ENCODE measurements around the gene MARCHF10. TPM values are rescaled to one million over a fixed set of nuclear protein-coding genes. Genes with fewer than 3 reads are reported as not detected.

Gene MARCHF10
- total and polyA plus RNA-seq, 2 of the 13 experiments (the other 11 are each of a cell fraction or from before 2014, with no cell fraction given), result not detected

DNA sequence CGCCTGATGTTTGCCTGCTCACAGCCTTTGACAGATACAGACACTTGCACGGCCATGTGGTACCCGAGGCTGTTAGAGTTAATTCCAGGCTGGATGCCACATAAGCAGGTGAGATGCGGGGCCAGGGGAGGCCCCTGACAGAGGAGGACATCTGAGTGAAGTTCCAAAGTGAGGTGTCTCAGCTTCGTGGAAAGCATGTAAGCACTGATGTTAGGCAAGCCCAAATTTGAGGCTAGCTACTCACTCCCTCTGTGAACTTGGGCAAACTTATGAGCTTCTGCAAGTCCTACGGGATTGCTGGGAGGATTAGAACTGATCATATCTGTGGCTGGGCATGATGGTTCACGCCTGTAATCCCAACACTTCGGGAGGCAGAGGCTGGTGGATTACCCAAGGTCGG lies 39.3 kb upstream of the MARCHF10 start:
- H3K27me3 ChIP-seq (ENCODE audit: control insufficient read depth in 1 of 2, insufficient read depth in 2 of 2, low read length in 2 of 2), result peaks cover 6 to 18% of the 10 kb centered on the region in 2 experiments; a peak in 4 of 5 replicates
- in situ Hi-C loops (cut with HindIII; ENCODE audit: extremely low pct_ligation_motif_present, low pct_unique_long_range_greater_than_20kb), result no loop called here
- no peaks in the 10 kb centered on the region for H3K36me3 ChIP-seq (replicated peaks in 1 of 2; ENCODE audit: control insufficient read depth in 1 of 2, insufficient read depth in 2 of 2, low read length in 2 of 2)
- intact Hi-C loops (cut with micrococcal nuclease; ENCODE audit: unreplicated experiment), result no loop called here
- no peak overlapping the region for H3K4me3 ChIP-seq (replicated peaks in 1 of 3; ENCODE audit: insufficient read depth in 1 of 3, low read depth in 2 of 3, low read length in 3 of 3)
- no TSS peak for BruUV-seq (replicated peaks)
- ChIA-PET CTCF (ENCODE audit: low intra/inter-chr PET ratio, low total read pairs) (no interaction called here), POLR2A (no interaction called here)
- H3K4me2 ChIP-seq (ENCODE audit: low read depth, low read length), result no peak overlapping the region
- no peaks in the 10 kb centered on the region for H3K9me3 ChIP-seq (ENCODE audit: low read length)
- no peaks in the 10 kb centered on the region for H3K79me2 ChIP-seq (ENCODE audit: insufficient read depth, low read length)
- no peak for DNase-seq (ENCODE audit: low spot score)
- H3K4me1 ChIP-seq (ENCODE audit: insufficient read depth, low read length), result no peaks in the 10 kb centered on the region
- H3K9ac ChIP-seq (ENCODE audit: insufficient read depth, low read depth, low read length), result no peak overlapping the region
- no peaks in the 10 kb centered on the region for H4K20me1 ChIP-seq (ENCODE audit: insufficient read depth, low read length)
- WGBS (ENCODE audit: low lambda C conversion rate), result 5% methylated on average over 9 of the region's 9 CpGs
- H3K27ac ChIP-seq (ENCODE audit: extremely low read length, insufficient read depth, low read length), result no peak overlapping the region
- no peak for FAIRE-seq
- no peak overlapping the region for H2AFZ ChIP-seq (ENCODE audit: low read length)
- ATAC-seq, result no peak
- TF ChIP-seq HCFC1 (IDR thresholded peaks at IDR 0.05; ENCODE audit: low read depth, low read length) (no peak), AGO2 (optimal IDR thresholded peaks at IDR 0.05; ENCODE audit: low read depth, low read length) (no peak), ARNT2 (CRISPR knock-in tag; IDR thresholded peaks at IDR 0.05; ENCODE audit: low read depth) (no peak), FOXJ3 (CRISPR knock-in tag; IDR thresholded peaks at IDR 0.05; ENCODE audit: borderline replicate concordance) (no peak), SNRNP70 (IDR thresholded peaks at IDR 0.05; ENCODE audit: low read depth, low read length) (no peak), ZNF572 (CRISPR knock-in tag; IDR thresholded peaks at IDR 0.05) (no peak), ZSCAN30 (CRISPR knock-in tag; IDR thresholded peaks at IDR 0.05) (no peak), STAT5B (CRISPR knock-in tag; IDR thresholded peaks at IDR 0.05) (no peak), KAT8 (CRISPR knock-in tag; IDR thresholded peaks at IDR 0.05) (no peak), RBAK (CRISPR knock-in tag; IDR thresholded peaks at IDR 0.05) (no peak), SOX13 (IDR thresholded peaks at IDR 0.05) (no peak), SOX13 (CRISPR knock-in tag; conservative IDR thresholded peaks at IDR 0.05 in 1 of 2, IDR thresholded peaks at IDR 0.05 in 1 of 2) (no peak), CEBPB (IDR thresholded peaks at IDR 0.05; ENCODE audit: borderline replicate concordance, low read depth, low read length) (no peak), KDM6A (CRISPR knock-in tag; IDR thresholded peaks at IDR 0.05; ENCODE audit: low read depth) (no peak)
- TF ChIP-seq, protein P1, sequence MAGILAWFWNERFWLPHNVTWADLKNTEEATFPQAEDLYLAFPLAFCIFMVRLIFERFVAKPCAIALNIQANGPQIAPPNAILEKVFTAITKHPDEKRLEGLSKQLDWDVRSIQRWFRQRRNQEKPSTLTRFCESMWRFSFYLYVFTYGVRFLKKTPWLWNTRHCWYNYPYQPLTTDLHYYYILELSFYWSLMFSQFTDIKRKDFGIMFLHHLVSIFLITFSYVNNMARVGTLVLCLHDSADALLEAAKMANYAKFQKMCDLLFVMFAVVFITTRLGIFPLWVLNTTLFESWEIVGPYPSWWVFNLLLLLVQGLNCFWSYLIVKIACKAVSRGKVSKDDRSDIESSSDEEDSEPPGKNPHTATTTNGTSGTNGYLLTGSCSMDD (CRISPR knock-in tag; IDR thresholded peaks at IDR 0.05), result no peak
- TF ChIP-seq, protein P2, sequence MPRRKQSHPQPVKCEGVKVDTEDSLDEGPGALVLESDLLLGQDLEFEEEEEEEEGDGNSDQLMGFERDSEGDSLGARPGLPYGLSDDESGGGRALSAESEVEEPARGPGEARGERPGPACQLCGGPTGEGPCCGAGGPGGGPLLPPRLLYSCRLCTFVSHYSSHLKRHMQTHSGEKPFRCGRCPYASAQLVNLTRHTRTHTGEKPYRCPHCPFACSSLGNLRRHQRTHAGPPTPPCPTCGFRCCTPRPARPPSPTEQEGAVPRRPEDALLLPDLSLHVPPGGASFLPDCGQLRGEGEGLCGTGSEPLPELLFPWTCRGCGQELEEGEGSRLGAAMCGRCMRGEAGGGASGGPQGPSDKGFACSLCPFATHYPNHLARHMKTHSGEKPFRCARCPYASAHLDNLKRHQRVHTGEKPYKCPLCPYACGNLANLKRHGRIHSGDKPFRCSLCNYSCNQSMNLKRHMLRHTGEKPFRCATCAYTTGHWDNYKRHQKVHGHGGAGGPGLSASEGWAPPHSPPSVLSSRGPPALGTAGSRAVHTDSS (CRISPR knock-in tag; conservative IDR thresholded peaks at IDR 0.05), result no peak
- TF ChIP-seq, protein P3, sequence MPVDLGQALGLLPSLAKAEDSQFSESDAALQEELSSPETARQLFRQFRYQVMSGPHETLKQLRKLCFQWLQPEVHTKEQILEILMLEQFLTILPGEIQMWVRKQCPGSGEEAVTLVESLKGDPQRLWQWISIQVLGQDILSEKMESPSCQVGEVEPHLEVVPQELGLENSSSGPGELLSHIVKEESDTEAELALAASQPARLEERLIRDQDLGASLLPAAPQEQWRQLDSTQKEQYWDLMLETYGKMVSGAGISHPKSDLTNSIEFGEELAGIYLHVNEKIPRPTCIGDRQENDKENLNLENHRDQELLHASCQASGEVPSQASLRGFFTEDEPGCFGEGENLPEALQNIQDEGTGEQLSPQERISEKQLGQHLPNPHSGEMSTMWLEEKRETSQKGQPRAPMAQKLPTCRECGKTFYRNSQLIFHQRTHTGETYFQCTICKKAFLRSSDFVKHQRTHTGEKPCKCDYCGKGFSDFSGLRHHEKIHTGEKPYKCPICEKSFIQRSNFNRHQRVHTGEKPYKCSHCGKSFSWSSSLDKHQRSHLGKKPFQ (CRISPR knock-in tag; IDR thresholded peaks at IDR 0.05; ENCODE audit: insufficient replicate concordance), result no peak
